ENCODE measurements around the gene IVNS1ABP. TPM values are rescaled to one million over a fixed set of nuclear protein-coding genes. Genes with fewer than 3 reads are reported as not detected.

IVNS1ABP gene
- total and polyA plus RNA-seq, 9 of the 15 experiments (the other 6 are each of a cell fraction or from before 2014, with no cell fraction given): 30.6 to 126 (median 77.7) TPM

- no peak for TF ChIP-seq MYNN (IDR thresholded peaks at IDR 0.05)
- TF ChIP-seq MYNN (CRISPR knock-in tag; IDR thresholded peaks at IDR 0.05): no peak
- peak; percentile 89 for TF ChIP-seq VEZF1 (CRISPR knock-in tag; IDR thresholded peaks at IDR 0.05)
- TF ChIP-seq POLR2A (conservative IDR thresholded peaks at IDR 0.05): peak; percentile 97
- peak; percentile 90 for TF ChIP-seq TAF7 (tag; IDR thresholded peaks at IDR 0.05)
- TF ChIP-seq CC2D1A (IDR thresholded peaks at IDR 0.05): peak; percentile 88
- peak; percentile 83; the same call in 1 of the 2 replicates for TF ChIP-seq MTA1 (IDR thresholded peaks at IDR 0.05; ENCODE audit: borderline replicate concordance)
- TF ChIP-seq ELF1 (tag; IDR thresholded peaks at IDR 0.05): peak; percentile 75
- TF ChIP-seq ZNF232 (CRISPR knock-in tag; IDR thresholded peaks at IDR 0.05): no peak
- TF ChIP-seq ZNF24 (IDR thresholded peaks at IDR 0.05): 0 out of 2 replicates have a peak, but pooled peaks have one; percentile 13
- no peak for TF ChIP-seq FOS (IDR thresholded peaks at IDR 0.05; ENCODE audit: extremely low read depth, insufficient read length)
- TF ChIP-seq SMAD4 (CRISPR knock-in tag; conservative IDR thresholded peaks at IDR 0.05): peak; percentile 77
- no peak for TF ChIP-seq TFAM (CRISPR knock-in tag; conservative IDR thresholded peaks at IDR 0.05)
- no peak for TF ChIP-seq HDAC3 (IDR thresholded peaks at IDR 0.05; ENCODE audit: borderline replicate concordance, partially characterized antibody)
- peak; percentile 88 for TF ChIP-seq CREB1 (IDR thresholded peaks at IDR 0.05)
- peak; percentile 58; the same call in 1 of the 2 replicates for TF ChIP-seq CREB1 (CRISPR knock-in tag; IDR thresholded peaks at IDR 0.05)
- no peak for TF ChIP-seq RBM34 (IDR thresholded peaks at IDR 0.05; ENCODE audit: borderline replicate concordance, insufficient read depth, low read length)
- peak; percentile 49 to 56; a peak in 2 of 4 replicates for TF ChIP-seq FOXK2 (conservative IDR thresholded peaks at IDR 0.05 in 1 of 2, IDR thresholded peaks at IDR 0.05 in 1 of 2; ENCODE audit: low read depth in 2 of 2)
- peak in 1 of 2 experiments; percentile 56; a peak in 1 of 4 replicates for TF ChIP-seq SRF (CRISPR knock-in tag; IDR thresholded peaks at IDR 0.05)
- TF ChIP-seq, protein P1, sequence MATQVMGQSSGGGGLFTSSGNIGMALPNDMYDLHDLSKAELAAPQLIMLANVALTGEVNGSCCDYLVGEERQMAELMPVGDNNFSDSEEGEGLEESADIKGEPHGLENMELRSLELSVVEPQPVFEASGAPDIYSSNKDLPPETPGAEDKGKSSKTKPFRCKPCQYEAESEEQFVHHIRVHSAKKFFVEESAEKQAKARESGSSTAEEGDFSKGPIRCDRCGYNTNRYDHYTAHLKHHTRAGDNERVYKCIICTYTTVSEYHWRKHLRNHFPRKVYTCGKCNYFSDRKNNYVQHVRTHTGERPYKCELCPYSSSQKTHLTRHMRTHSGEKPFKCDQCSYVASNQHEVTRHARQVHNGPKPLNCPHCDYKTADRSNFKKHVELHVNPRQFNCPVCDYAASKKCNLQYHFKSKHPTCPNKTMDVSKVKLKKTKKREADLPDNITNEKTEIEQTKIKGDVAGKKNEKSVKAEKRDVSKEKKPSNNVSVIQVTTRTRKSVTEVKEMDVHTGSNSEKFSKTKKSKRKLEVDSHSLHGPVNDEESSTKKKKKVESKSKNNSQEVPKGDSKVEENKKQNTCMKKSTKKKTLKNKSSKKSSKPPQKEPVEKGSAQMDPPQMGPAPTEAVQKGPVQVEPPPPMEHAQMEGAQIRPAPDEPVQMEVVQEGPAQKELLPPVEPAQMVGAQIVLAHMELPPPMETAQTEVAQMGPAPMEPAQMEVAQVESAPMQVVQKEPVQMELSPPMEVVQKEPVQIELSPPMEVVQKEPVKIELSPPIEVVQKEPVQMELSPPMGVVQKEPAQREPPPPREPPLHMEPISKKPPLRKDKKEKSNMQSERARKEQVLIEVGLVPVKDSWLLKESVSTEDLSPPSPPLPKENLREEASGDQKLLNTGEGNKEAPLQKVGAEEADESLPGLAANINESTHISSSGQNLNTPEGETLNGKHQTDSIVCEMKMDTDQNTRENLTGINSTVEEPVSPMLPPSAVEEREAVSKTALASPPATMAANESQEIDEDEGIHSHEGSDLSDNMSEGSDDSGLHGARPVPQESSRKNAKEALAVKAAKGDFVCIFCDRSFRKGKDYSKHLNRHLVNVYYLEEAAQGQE (IDR thresholded peaks at IDR 0.05; ENCODE audit: borderline replicate concordance): peak; percentile 59
- TF ChIP-seq, protein P1 (CRISPR knock-in tag; IDR thresholded peaks at IDR 0.05; ENCODE audit: low read depth): peak; percentile 60; the same call in 1 of the 2 replicates
These were observed at the start of gene IVNS1ABP (continued) for GRCh38 chr1:185317034-185317885.
